Keratinocyte (primary cell): ENCODE data around the gene UFSP1. TPM values are rescaled to one million over a fixed set of nuclear protein-coding genes. Genes with fewer than 3 reads are reported as not detected.

ENCODE experiments used
- DNase-seq: peaks from one replicate; pipeline ENCODE4 v3.0.0-alpha.2; 2011; ENCODE audit warnings: low read depth, missing footprints, low spot score
- FAIRE-seq: peaks from 2 replicates; lab custom pipeline; 2011; peaks lifted over from hg19 to GRCh38; lab: Jason Lieb, UNC
- H2AFZ ChIP-seq: 2 replicates; pipeline ENCODE4 v1.6.0; 2012; ENCODE audit warnings: low read length, control low read depth, inconsistent platforms; ENCODE audit not compliant: control insufficient read depth
- H3K27ac ChIP-seq: 2 replicates; pipeline ENCODE4 v1.5.1; 2011; ENCODE audit warnings: low read length; ENCODE audit not compliant: control insufficient read depth, insufficient read depth
- H3K27me3 ChIP-seq: 3 replicates; pipeline ENCODE4 v1.6.0; 2011; ENCODE audit warnings: low read length; ENCODE audit not compliant: control insufficient read depth, insufficient read depth; ENCODE audit errors: extremely low read depth
- H3K36me3 ChIP-seq, 2 experiments: 2 replicates in 1 of 2; 3 replicates in 1 of 2; pipeline ENCODE4 v1.5.1; 2011; ENCODE audit warnings: low read length in 2 of 2, mild to moderate bottlenecking in 1 of 2; ENCODE audit not compliant: control insufficient read depth in 2 of 2, insufficient read depth in 2 of 2; ENCODE audit errors: extremely low read depth in 1 of 2
- H3K4me1 ChIP-seq: 3 replicates; pipeline ENCODE4 v1.5.1; 2011; ENCODE audit warnings: low read length; ENCODE audit not compliant: control insufficient read depth, insufficient read depth; ENCODE audit errors: extremely low read depth
- H3K4me2 ChIP-seq: 3 replicates; pipeline ENCODE4 v1.6.0; 2011; ENCODE audit warnings: low read depth, low read length; ENCODE audit not compliant: control insufficient read depth, insufficient read depth; ENCODE audit errors: extremely low read depth
- H3K4me3 ChIP-seq, 3 experiments: fragments of 200-600 bp in 1 of 3; sonication (generic) in 1 of 3; 2 replicates in 2 of 3; 3 replicates in 1 of 3; pipeline ENCODE4 v1.5.1; 2011 to 2016; ENCODE audit warnings: low read length in 3 of 3, mild to moderate bottlenecking in 3 of 3, control low read depth in 2 of 3, inconsistent platforms in 1 of 3, low read depth in 1 of 3, mixed read lengths in 1 of 3, mixed run types in 1 of 3, moderate library complexity in 1 of 3; ENCODE audit not compliant: control insufficient read depth in 2 of 3, insufficient read depth in 2 of 3; ENCODE audit errors: extremely low read depth in 1 of 3
- H3K79me2 ChIP-seq: 2 replicates; pipeline ENCODE4 v1.6.0; 2012; ENCODE audit warnings: low read length; ENCODE audit not compliant: control insufficient read depth, insufficient read depth
- H3K9ac ChIP-seq: 3 replicates; pipeline ENCODE4 v1.6.0; 2011; ENCODE audit warnings: low read length; ENCODE audit not compliant: control insufficient read depth, insufficient read depth; ENCODE audit errors: extremely low read depth
- H3K9me1 ChIP-seq: 3 replicates; pipeline ENCODE4 v1.6.0; 2011; ENCODE audit warnings: low read length; ENCODE audit not compliant: control insufficient read depth, insufficient read depth; ENCODE audit errors: extremely low read depth
- H3K9me3 ChIP-seq: 2 replicates; pipeline ENCODE4 v1.5.1; 2012; ENCODE audit warnings: low read depth, low read length; ENCODE audit not compliant: control insufficient read depth
- H4K20me1 ChIP-seq: 3 replicates; pipeline ENCODE4 v1.6.0; 2011; ENCODE audit warnings: low read length; ENCODE audit not compliant: control insufficient read depth, insufficient read depth; ENCODE audit errors: extremely low read depth
- CTCF ChIP-seq, 3 experiments: IDR thresholded peaks in 1 of 3; conservative IDR thresholded peaks in 1 of 3; optimal IDR thresholded peaks in 1 of 3; 2 replicates in 2 of 3; 3 replicates in 1 of 3; pipeline versions ENCODE3 to v1.5.1; 2011; ENCODE audit warnings: low read length in 3 of 3, mild to moderate bottlenecking in 3 of 3, moderate library complexity in 2 of 3, control low read depth in 1 of 3, inconsistent platforms in 1 of 3; ENCODE audit not compliant: insufficient read depth in 2 of 3; ENCODE audit errors: extremely low read depth in 1 of 3
- EZH2 ChIP-seq: IDR thresholded peaks from one replicate; pipeline ENCODE4 v1.6.1; 2012; ENCODE audit warnings: inconsistent platforms, mild to moderate bottlenecking, low read length, moderate library complexity
- dilution Hi-C: fragments of 300-500 bp; cut with MboI; formaldehyde crosslinking; loops from one replicate; pipeline ENCODE4 v1.7.0; 2020; ENCODE audit warnings: low sequenced_read_pairs; ENCODE audit not compliant: extremely low pct_ligation_motif_present
- polyA plus RNA-seq, 5 experiments: library from polyadenylated mRNA; depleted of rRNA in 3 of 5; stranded (reverse) in 3 of 5; stranded (forward) in 1 of 5; unstranded in 1 of 5; fragments of >200 nt; gene quantifications; 1 replicate in 1 of 5; 2 replicates in 3 of 5; 3 replicates in 1 of 5; pipeline versions ENCODE4 v1.2.1 to v1.2.3, GENCODE V29; 2011 to 2012; ENCODE audit warnings: missing spikeins in 2 of 5, low read depth in 1 of 5, low replicate concordance in 1 of 5

The UFSP1 gene
- polyA plus RNA-seq, 1 donor (not counting 4 experiments of a cell fraction or from before 2014, with no cell fraction given), result 1.0 TPM

- no peaks in the 10 kb centered on the region for H3K27me3 ChIP-seq
- no peaks in the 10 kb centered on the region for H3K9me3 ChIP-seq
- no peak overlapping the region for H3K27ac ChIP-seq
- no peak overlapping the region for H3K9ac ChIP-seq
- no peak for DNase-seq
- peaks cover 22% of the 10 kb centered on the region for H3K79me2 ChIP-seq
- peaks cover 14 to 28% of the 10 kb centered on the region in 2 experiments for H3K36me3 ChIP-seq
- H3K9me1 ChIP-seq, result no peaks in the 10 kb centered on the region
- no peak overlapping the region for H3K4me2 ChIP-seq
- TF ChIP-seq CTCF (optimal IDR thresholded peaks at IDR 0.05 in 1 of 3, IDR thresholded peaks at IDR 0.05 in 1 of 3, conservative IDR thresholded peaks at IDR 0.05 in 1 of 3; ENCODE audit: extremely low read depth in 1 of 3, insufficient read depth in 2 of 3, low read length in 3 of 3), result no peak
- dilution Hi-C loops, result no loop called here
- no peaks in the 10 kb centered on the region for H4K20me1 ChIP-seq
- FAIRE-seq, result no peak
- H3K4me3 ChIP-seq, result no peak overlapping the region
- H3K4me1 ChIP-seq, result peaks cover 29% of the 10 kb centered on the region
- no peak overlapping the region for H2AFZ ChIP-seq
These were observed 25.2 kb downstream of the UFSP1 start for GRCh38 chr7:100864263-100864845.

GRCh38 chr7:100863406-100863950 lies 26.0 kb downstream of the UFSP1 start:
- no peak for TF ChIP-seq CTCF (optimal IDR thresholded peaks at IDR 0.05 in 1 of 3, IDR thresholded peaks at IDR 0.05 in 1 of 3, conservative IDR thresholded peaks at IDR 0.05 in 1 of 3; ENCODE audit: extremely low read depth in 1 of 3, insufficient read depth in 2 of 3, low read length in 3 of 3)
- no peak for TF ChIP-seq EZH2
- Histone ChIP-seq H3K27me3 (no peaks in the 10 kb centered on the region), H3K36me3 (peaks cover 16 to 28% of the 10 kb centered on the region in 2 experiments), H3K9me3 (no peaks in the 10 kb centered on the region), H2AFZ (no peak overlapping the region), H4K20me1 (no peaks in the 10 kb centered on the region), H3K27ac (no peak overlapping the region), H3K4me2 (no peak overlapping the region), H3K4me1 (peaks cover 20% of the 10 kb centered on the region), H3K4me3 (no peak overlapping the region), H3K9ac (no peak overlapping the region), H3K79me2 (peaks cover 14% of the 10 kb centered on the region), H3K9me1 (no peaks in the 10 kb centered on the region)
- dilution Hi-C loops, result no loop called here
- DNase-seq (no peak), FAIRE-seq (no peak)
